WTC11 (cell line): ENCODE measurements around the gene TCOF1.

ENCODE experiments used
- CREM ChIP-seq: sonication (generic); formaldehyde crosslinking; IDR thresholded peaks from 2 replicates; pipeline ENCODE4 v1.8.1; 2022; ENCODE audit warnings: mild to moderate bottlenecking, missing genetic modification reagents, moderate library complexity
- JUN ChIP-seq: sonication (generic); formaldehyde crosslinking; IDR thresholded peaks from 2 replicates; pipeline ENCODE4 v1.8.0; 2023; ENCODE audit warnings: mild to moderate bottlenecking, missing genetic modification reagents
- NR2C2 ChIP-seq: sonication (generic); formaldehyde crosslinking; IDR thresholded peaks from 2 replicates; pipeline ENCODE4 v1.8.0; 2022; ENCODE audit warnings: mild to moderate bottlenecking, missing genetic modification reagents
- SMAD4 ChIP-seq: sonication (generic); formaldehyde crosslinking; IDR thresholded peaks from 2 replicates; pipeline ENCODE4 v1.8.0; 2022; ENCODE audit warnings: mild to moderate bottlenecking, missing genetic modification reagents
- ZNF423 ChIP-seq: fragments of 250-450 bp; sonication (Bioruptor Pico); IDR thresholded peaks from 2 replicates; pipeline ENCODE4 v2.1.2; 2022; ENCODE audit warnings: mild to moderate bottlenecking, moderate library complexity
- TF ChIP-seq, protein P1 (sequence below): sonication (generic); formaldehyde crosslinking; IDR thresholded peaks from 2 replicates; pipeline ENCODE4 v1.8.1; 2023; ENCODE audit warnings: mild to moderate bottlenecking, missing genetic modification reagents
- TF ChIP-seq, protein P2 (sequence below): fragments of 200-600 bp; IDR thresholded peaks from 2 replicates; pipeline ENCODE4 v1.8.0; 2022; ENCODE audit warnings: antibody characterized with exemption
- TF ChIP-seq, protein P3 (sequence below): fragments of 250-450 bp; sonication (Bioruptor Pico); IDR thresholded peaks from 2 replicates; pipeline ENCODE4 v2.1.2; 2022; ENCODE audit warnings: mild to moderate bottlenecking, moderate library complexity
- TF ChIP-seq, protein P4 (sequence below): sonication (generic); formaldehyde crosslinking; IDR thresholded peaks from 2 replicates; pipeline ENCODE4 v1.8.1; 2023; ENCODE audit warnings: mild to moderate bottlenecking, missing genetic modification reagents, moderate library complexity

DNA sequence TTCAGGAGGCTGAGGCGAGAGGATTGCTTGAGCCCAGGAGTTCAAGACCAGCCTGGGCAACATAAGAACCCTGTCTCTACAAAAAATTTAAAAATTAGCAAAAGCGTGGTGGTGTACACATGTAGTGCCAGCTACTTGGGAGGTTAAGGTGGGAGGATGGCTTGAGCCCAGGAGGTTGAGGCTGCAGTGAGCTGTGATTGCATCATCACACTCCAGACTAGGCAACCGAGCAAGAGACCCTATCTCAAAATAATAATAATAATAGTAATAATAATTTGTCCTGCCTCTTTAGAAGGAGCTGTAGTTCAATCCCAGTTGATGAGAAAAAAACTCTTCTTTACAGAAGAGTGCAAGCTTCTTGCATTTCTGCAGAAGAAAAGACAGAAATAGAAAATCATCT, 65.3 kb downstream of the TCOF1 start:
- TF ChIP-seq CREM (CRISPR knock-in tag) (no peak), NR2C2 (CRISPR knock-in tag) (no peak), JUN (CRISPR knock-in tag) (no peak), ZNF423 (CRISPR knock-in tag) (no peak), SMAD4 (CRISPR knock-in tag) (no peak)
- TF ChIP-seq, protein P1, sequence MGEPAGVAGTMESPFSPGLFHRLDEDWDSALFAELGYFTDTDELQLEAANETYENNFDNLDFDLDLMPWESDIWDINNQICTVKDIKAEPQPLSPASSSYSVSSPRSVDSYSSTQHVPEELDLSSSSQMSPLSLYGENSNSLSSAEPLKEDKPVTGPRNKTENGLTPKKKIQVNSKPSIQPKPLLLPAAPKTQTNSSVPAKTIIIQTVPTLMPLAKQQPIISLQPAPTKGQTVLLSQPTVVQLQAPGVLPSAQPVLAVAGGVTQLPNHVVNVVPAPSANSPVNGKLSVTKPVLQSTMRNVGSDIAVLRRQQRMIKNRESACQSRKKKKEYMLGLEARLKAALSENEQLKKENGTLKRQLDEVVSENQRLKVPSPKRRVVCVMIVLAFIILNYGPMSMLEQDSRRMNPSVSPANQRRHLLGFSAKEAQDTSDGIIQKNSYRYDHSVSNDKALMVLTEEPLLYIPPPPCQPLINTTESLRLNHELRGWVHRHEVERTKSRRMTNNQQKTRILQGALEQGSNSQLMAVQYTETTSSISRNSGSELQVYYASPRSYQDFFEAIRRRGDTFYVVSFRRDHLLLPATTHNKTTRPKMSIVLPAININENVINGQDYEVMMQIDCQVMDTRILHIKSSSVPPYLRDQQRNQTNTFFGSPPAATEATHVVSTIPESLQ (CRISPR knock-in tag) = no peak
- TF ChIP-seq, protein P2, sequence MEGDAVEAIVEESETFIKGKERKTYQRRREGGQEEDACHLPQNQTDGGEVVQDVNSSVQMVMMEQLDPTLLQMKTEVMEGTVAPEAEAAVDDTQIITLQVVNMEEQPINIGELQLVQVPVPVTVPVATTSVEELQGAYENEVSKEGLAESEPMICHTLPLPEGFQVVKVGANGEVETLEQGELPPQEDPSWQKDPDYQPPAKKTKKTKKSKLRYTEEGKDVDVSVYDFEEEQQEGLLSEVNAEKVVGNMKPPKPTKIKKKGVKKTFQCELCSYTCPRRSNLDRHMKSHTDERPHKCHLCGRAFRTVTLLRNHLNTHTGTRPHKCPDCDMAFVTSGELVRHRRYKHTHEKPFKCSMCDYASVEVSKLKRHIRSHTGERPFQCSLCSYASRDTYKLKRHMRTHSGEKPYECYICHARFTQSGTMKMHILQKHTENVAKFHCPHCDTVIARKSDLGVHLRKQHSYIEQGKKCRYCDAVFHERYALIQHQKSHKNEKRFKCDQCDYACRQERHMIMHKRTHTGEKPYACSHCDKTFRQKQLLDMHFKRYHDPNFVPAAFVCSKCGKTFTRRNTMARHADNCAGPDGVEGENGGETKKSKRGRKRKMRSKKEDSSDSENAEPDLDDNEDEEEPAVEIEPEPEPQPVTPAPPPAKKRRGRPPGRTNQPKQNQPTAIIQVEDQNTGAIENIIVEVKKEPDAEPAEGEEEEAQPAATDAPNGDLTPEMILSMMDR = no peak
- TF ChIP-seq, protein P3, sequence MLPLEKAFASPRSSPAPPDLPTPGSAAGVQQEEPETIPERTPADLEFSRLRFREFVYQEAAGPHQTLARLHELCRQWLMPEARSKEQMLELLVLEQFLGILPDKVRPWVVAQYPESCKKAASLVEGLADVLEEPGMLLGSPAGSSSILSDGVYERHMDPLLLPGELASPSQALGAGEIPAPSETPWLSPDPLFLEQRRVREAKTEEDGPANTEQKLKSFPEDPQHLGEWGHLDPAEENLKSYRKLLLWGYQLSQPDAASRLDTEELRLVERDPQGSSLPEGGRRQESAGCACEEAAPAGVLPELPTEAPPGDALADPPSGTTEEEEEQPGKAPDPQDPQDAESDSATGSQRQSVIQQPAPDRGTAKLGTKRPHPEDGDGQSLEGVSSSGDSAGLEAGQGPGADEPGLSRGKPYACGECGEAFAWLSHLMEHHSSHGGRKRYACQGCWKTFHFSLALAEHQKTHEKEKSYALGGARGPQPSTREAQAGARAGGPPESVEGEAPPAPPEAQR (CRISPR knock-in tag) = no peak
- TF ChIP-seq, protein P4, sequence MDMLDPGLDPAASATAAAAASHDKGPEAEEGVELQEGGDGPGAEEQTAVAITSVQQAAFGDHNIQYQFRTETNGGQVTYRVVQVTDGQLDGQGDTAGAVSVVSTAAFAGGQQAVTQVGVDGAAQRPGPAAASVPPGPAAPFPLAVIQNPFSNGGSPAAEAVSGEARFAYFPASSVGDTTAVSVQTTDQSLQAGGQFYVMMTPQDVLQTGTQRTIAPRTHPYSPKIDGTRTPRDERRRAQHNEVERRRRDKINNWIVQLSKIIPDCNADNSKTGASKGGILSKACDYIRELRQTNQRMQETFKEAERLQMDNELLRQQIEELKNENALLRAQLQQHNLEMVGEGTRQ (CRISPR knock-in tag) = no peak
